Peyer's patch (tissue), 4 donors: ENCODE results near the gene PLEKHM3.

Experiments
- CTCF ChIP-seq, 6 experiments: fragments of 450-650 bp in 4 of 6; fragments of 200-600 bp in 2 of 6; sonication (generic) in 1 of 6; IDR thresholded peaks; one replicate each; pipeline ENCODE4 v1.5.1; 2017 to 2019; ENCODE audit warnings: antibody characterized with exemption in 6 of 6, mild to moderate bottlenecking in 3 of 6, moderate library complexity in 1 of 6
- POLR2A ChIP-seq, 2 donors: fragments of 450-650 bp; IDR thresholded peaks; one replicate each; pipeline ENCODE4 v1.5.1; 2017; ENCODE audit warnings: antibody characterized with exemption in 2 of 2, mild to moderate bottlenecking in 2 of 2, moderate library complexity in 2 of 2

- TF ChIP-seq CTCF (IDR thresholded peaks at IDR 0.05) (no peak), POLR2A (IDR thresholded peaks at IDR 0.05) (no peak)
Measured at GRCh38 chr2:208034503-208035140, 9.3 kb upstream of the PLEKHM3 start.
